Measurements from ENCODE around the gene RAPGEF2. TPM values are rescaled to one million over a fixed set of nuclear protein-coding genes. Genes with fewer than 3 reads are reported as not detected.

The RAPGEF2 gene
- total and polyA plus RNA-seq, 2 donors (not counting 3 experiments of a cell fraction or from before 2014, with no cell fraction given) = 28.7 to 55.2 TPM

GRCh38 chr4:159284113-159284512, 181.2 kb downstream of the RAPGEF2 start:
- Histone ChIP-seq H3K4me1 (ENCODE audit: control insufficient read depth, extremely low read depth, insufficient read depth, low read length) (peaks cover 20% of the 10 kb centered on the region), H2AFZ (ENCODE audit: low read depth, low read length) (no peak overlapping the region), H3K79me2 (ENCODE audit: control insufficient read depth, insufficient read depth, low read length) (no peaks in the 10 kb centered on the region), H3K27ac (ENCODE audit: insufficient read depth, low read depth, low read length) (peak overlapping the region; percentile 35), H3K9ac (replicated peaks; ENCODE audit: extremely low read depth, insufficient read depth, low read length) (no peak overlapping the region), H3K36me3 (ENCODE audit: control insufficient read depth in 2 of 2, extremely low read depth in 1 of 2, insufficient read depth in 2 of 2, low read length in 2 of 2) (no peaks in the 10 kb centered on the region), H3K9me1 (replicated peaks; ENCODE audit: control insufficient read depth, extremely low read depth, insufficient read depth, low read length) (no peaks in the 10 kb centered on the region), H3K4me3 (replicated peaks in 1 of 3; ENCODE audit: insufficient read depth in 1 of 3, low read depth in 1 of 3, low read length in 3 of 3) (no peak overlapping the region), H3K9me3 (replicated peaks; ENCODE audit: control insufficient read depth, insufficient read depth, low read length) (no peaks in the 10 kb centered on the region), H3K27me3 (ENCODE audit: control insufficient read depth in 2 of 2, insufficient read depth in 2 of 2, low read length in 2 of 2) (no peaks in the 10 kb centered on the region), H3K4me2 (ENCODE audit: insufficient read depth, low read length) (peak overlapping the region; percentile 48), H4K20me1 (replicated peaks; ENCODE audit: control insufficient read depth, extremely low read depth, insufficient read depth, low read length) (peaks cover 2% of the 10 kb centered on the region)
- CTCF ChIA-PET = interaction anchor here (1.4 to 1.7 kb wide), 4 partner anchors 10 to 48 kb away, joined by 3 to 5 read pairs (median 4); no protein-coding TSS in a partner anchor
- TSS peak; percentile 55 for BruUV-seq (replicated peaks)
- POLR2A ChIA-PET = no interaction called here
- dilution Hi-C loops (cut with MboI; ENCODE audit: extremely low pct_ligation_motif_present, low sequenced_read_pairs) = no loop called here
- intact Hi-C loops (cut with micrococcal nuclease) = no loop called here
- no peak for TF ChIP-seq FOS (IDR thresholded peaks at IDR 0.05; ENCODE audit: borderline replicate concordance, insufficient read depth, low read length)
- no peak for TF ChIP-seq GATA2 (IDR thresholded peaks at IDR 0.05; ENCODE audit: insufficient read depth, insufficient read length, low read depth, low read length)
- TF ChIP-seq CTCF (IDR thresholded peaks at IDR 0.05; ENCODE audit: extremely low read depth in 1 of 2, insufficient read depth in 1 of 2, low read depth in 1 of 2, low read length in 2 of 2) = no peak
- TF ChIP-seq POLR2AphosphoS5 (IDR thresholded peaks at IDR 0.05; ENCODE audit: insufficient read depth, low read depth, low read length) = no peak
- no peak for TF ChIP-seq MYC (IDR thresholded peaks at IDR 0.05; ENCODE audit: low read depth, low read length)
- no peak for TF ChIP-seq EZH2 (IDR thresholded peaks at IDR 0.05; ENCODE audit: borderline replicate concordance, low read depth, low read length, severe bottlenecking)
- no peak for TF ChIP-seq POLR2A (IDR thresholded peaks at IDR 0.05; ENCODE audit: low read depth, low read length)
- TF ChIP-seq MAX (IDR thresholded peaks at IDR 0.05; ENCODE audit: insufficient read depth, insufficient read length) = no peak
- TF ChIP-seq JUN (IDR thresholded peaks at IDR 0.05; ENCODE audit: borderline replicate concordance, insufficient read depth, insufficient read length, low read depth) = no peak
- DNase-seq (ENCODE audit: low read depth, low spot score) = no peak
- no peak for FAIRE-seq
